ENCODE results near the gene ACER2. TPM values are rescaled to one million over a fixed set of nuclear protein-coding genes. Genes with fewer than 3 reads are reported as not detected.
A peak's percentile ranks its signal among the peaks of the same experiment; 100 is the strongest.
"Not testable (repeated sequence)": the region's sequence is repeated elsewhere in the genome, so short reads cannot be mapped to it uniquely, and the experiment has no call there.

Gene ACER2
- total RNA-seq, 4 donors from 2014 or later, result 2.8 to 13.2 (median 9.3) TPM

DNA sequence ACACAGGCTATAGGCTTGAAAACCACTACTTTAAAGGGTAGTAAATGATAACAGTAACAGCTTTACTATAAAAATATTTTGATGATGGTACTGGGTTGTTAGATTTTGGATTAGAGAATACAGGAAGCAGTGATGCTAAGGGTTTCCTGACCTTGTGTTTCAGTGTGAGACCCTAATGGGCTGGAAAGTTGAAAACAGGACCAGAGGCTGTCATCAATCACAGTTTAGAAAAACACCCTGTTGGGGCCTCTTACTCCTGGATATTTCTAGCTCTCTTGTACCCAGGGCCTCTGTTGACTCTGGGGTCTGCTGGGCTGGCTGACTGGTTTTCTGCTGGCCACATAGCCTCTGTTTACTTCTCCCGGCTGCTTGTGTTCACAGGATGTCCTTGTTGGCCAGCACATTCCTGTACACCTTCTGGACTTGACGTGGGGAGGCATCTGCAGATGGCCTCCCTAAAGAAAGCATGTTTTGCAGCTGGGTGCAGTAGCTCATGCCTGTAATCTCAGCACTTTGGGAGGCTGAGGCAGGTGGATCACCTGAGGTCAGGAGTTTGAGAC is 21.5 kb downstream of the ACER2 start:
- no peaks in the 10 kb centered on the region for H3K4me1 ChIP-seq
- no peaks in the 10 kb centered on the region for H3K9me3 ChIP-seq
- no peaks in the 10 kb centered on the region for H3K27me3 ChIP-seq
- H3K27ac ChIP-seq, result peak overlapping the region in 1 of 4 donors; percentile 8
- DNase-seq, result no peak
- WGBS, 2 donors (ENCODE audit: low coverage in 1 of 2), result 100% methylated on average over 2 of the region's 2 CpGs; no CpG with 5 or more reads in 1 of the 2 donors
- H3K36me3 ChIP-seq, result no peaks in the 10 kb centered on the region
- TF ChIP-seq CTCF (IDR thresholded peaks at IDR 0.05) (no peak), POLR2AphosphoS5 (IDR thresholded peaks at IDR 0.05) (no peak), EP300 (IDR thresholded peaks at IDR 0.05; ENCODE audit: low read depth) (no peak), POLR2A (IDR thresholded peaks at IDR 0.05) (no peak)
- no peak overlapping the region for H3K4me3 ChIP-seq
- in situ Hi-C loops (cut with MboI; ENCODE audit: low pct_ligation_motif_present in 1 of 4, low pct_unique_long_range_greater_than_20kb in 1 of 4, low sequenced_read_pairs in 3 of 4), result no loop called here
- intact Hi-C loops (cut with DNase I; ENCODE audit: low total_unique reads), result no loop called here

GRCh38 chr9:19431361-19432171 is 22.8 kb downstream of the ACER2 start:
- Histone ChIP-seq H3K9me3 (no peaks in the 10 kb centered on the region), H3K4me1 (no peaks in the 10 kb centered on the region), H3K4me3 (no peak overlapping the region), H3K27me3 (no peaks in the 10 kb centered on the region), H3K36me3 (no peaks in the 10 kb centered on the region), H3K27ac (peak overlapping the region in 2 of 4 donors; percentile 5 to 26)
- in situ Hi-C loops (cut with MboI; ENCODE audit: low pct_ligation_motif_present in 1 of 4, low pct_unique_long_range_greater_than_20kb in 1 of 4, low sequenced_read_pairs in 3 of 4) (no loop called here), intact Hi-C loops (cut with DNase I; ENCODE audit: low total_unique reads) (no loop called here)
- whole genome bisulfite sequencing, 2 donors (ENCODE audit: low coverage in 1 of 2), result 78 to 85% methylated on average over 8 to 14 of the region's 14 CpGs
- DNase-seq, result no peak
- no peak for TF ChIP-seq EP300 (IDR thresholded peaks at IDR 0.05; ENCODE audit: low read depth)

DNA sequence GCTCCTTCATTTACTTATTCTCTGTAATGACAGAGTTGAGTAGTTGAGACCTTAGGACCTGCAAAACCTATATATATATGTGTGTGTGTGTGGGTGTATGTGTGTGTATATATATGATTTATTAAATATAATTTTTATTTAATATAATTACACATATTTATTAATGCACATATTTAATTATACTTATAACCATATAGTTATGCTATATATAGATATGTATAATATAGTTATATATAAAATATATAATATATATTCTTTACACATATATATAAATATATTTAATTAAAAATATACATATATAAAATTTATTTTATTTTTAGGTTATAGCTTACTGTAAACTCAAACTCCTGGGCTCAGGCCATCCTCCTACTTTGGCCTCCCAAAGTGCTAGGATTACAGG is 23.7 kb downstream of the ACER2 start:
- no peaks in the 10 kb centered on the region for H3K36me3 ChIP-seq
- H3K9me3 ChIP-seq, result no peaks in the 10 kb centered on the region
- no peak for TF ChIP-seq CTCF (IDR thresholded peaks at IDR 0.05)
- TF ChIP-seq EP300 (IDR thresholded peaks at IDR 0.05; ENCODE audit: low read depth), result no peak
- no peak for TF ChIP-seq POLR2A (IDR thresholded peaks at IDR 0.05)
- TF ChIP-seq POLR2AphosphoS5 (IDR thresholded peaks at IDR 0.05), result no peak
- no peak overlapping the region for H3K4me3 ChIP-seq
- intact Hi-C loops (cut with DNase I; ENCODE audit: low total_unique reads), result no loop called here
- no peaks in the 10 kb centered on the region for H3K27me3 ChIP-seq
- no peak overlapping the region for H3K27ac ChIP-seq
- in situ Hi-C loops (cut with MboI; ENCODE audit: low pct_ligation_motif_present in 1 of 4, low pct_unique_long_range_greater_than_20kb in 1 of 4, low sequenced_read_pairs in 3 of 4), result no loop called here
- no peaks in the 10 kb centered on the region for H3K4me1 ChIP-seq
- DNase-seq, result no peak

- H3K36me3 ChIP-seq, DNase-seq: not testable (repeated sequence)
These were observed 24.9 kb downstream of the ACER2 start for GRCh38 chr9:19433729-19434128.

GRCh38 chr9:19440376-19440775 is 31.6 kb downstream of the ACER2 start:
- in situ Hi-C loops (cut with MboI; ENCODE audit: low pct_ligation_motif_present in 1 of 4, low pct_unique_long_range_greater_than_20kb in 1 of 4, low sequenced_read_pairs in 3 of 4) (no loop called here), intact Hi-C loops (cut with DNase I; ENCODE audit: low total_unique reads) (no loop called here)
- no peaks in the 10 kb centered on the region for H3K36me3 ChIP-seq
- TF ChIP-seq CTCF (IDR thresholded peaks at IDR 0.05) (no peak), POLR2A (IDR thresholded peaks at IDR 0.05) (no peak), POLR2AphosphoS5 (IDR thresholded peaks at IDR 0.05) (no peak), EP300 (IDR thresholded peaks at IDR 0.05; ENCODE audit: low read depth) (no peak)
- H3K4me1 ChIP-seq, result peaks cover 0 to 7% (median 3%) of the 10 kb centered on the region in 4 donors
- H3K27me3 ChIP-seq, result no peaks in the 10 kb centered on the region
- H3K27ac ChIP-seq, result no peak overlapping the region
- no peak overlapping the region for H3K4me3 ChIP-seq
- 95 to 100% methylated on average over 1 of the region's 1 CpG for WGBS, 2 donors (ENCODE audit: low coverage in 1 of 2)
- no peaks in the 10 kb centered on the region for H3K9me3 ChIP-seq
- DNase-seq, result no peak

More at GRCh38 chr9:19433729-19434128, 24.9 kb downstream of the ACER2 start:
- H3K27ac ChIP-seq; H3K9me3 ChIP-seq; H3K4me1 ChIP-seq; intact Hi-C loops (cut with DNase I; ENCODE audit: low total_unique reads); in situ Hi-C loops (cut with MboI; ENCODE audit: low pct_ligation_motif_present in 1 of 4, low pct_unique_long_range_greater_than_20kb in 1 of 4, low sequenced_read_pairs in 3 of 4); H3K4me3 ChIP-seq; H3K27me3 ChIP-seq: not testable (repeated sequence)
- WGBS, 2 donors (ENCODE audit: low coverage in 1 of 2), result 98% methylated on average over 23 of the region's 35 CpGs; no CpG with 5 or more reads in 1 of the 2 donors

Data from transverse colon (tissue), 4 donors.